GM18873 (cell line): Measurements from ENCODE around the gene ZNF783.
"Not testable (repeated sequence)": the region's sequence is repeated elsewhere in the genome, so short reads cannot be mapped to it uniquely, and the experiment has no call there.

Experiments used
- ATAC-seq: cut with Tn5 transposase; IDR thresholded peaks from one replicate; pipeline ENCODE4 v1.9.1; 2021; ENCODE audit warnings: mild to moderate bottlenecking, moderate library complexity, moderate number of reproducible peaks; ENCODE audit not compliant: unreplicated experiment, low FRiP score

The ZNF783 gene

GRCh38 chr7:149321978-149322541 is 60.1 kb downstream of the ZNF783 start:
- ATAC-seq, result no peak

GRCh38 chr7:149322737-149323136 is 60.7 kb downstream of the ZNF783 start:
- no peak for ATAC-seq

DNA sequence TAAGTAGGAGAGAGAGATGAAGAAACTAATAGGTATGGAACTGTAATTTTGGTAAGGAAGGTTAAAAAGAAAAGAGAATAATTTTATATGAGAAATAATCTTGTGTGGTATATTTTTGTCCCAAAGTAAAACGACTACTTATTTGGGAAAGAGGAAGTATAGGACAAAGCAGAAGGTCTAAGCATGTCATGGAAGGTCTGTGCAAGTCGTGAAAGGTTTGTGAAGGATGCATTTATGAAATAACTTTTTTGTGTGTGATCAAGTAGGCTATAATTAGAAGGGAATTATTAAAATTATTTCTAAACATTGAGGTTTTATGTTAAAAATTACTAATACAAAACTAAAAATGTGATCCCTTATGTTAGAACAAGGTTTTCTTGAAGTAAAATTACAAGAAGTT is 63.3 kb downstream of the ZNF783 start:
- no peak for ATAC-seq

DNA sequence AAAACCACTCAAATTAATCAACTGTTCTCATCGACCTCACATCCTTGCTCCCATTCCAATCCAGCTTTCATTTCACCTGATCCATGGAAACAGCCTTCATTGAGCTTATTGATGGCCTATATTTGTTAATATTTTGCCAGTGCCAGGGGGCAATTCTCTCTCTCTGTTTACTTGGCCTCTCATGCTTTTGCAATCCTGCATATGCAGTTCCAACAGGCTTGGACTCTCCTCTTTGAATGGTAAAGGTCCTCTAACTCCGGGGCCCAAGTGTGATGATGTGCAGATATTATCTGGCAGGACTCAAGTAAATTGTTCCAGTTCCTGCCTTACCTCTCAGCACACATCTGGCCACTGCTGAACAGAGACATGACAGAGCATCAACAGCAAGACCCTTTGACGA is 67.3 kb downstream of the ZNF783 start:
- ATAC-seq, result no peak

- ATAC-seq, result no peak
Measured at GRCh38 chr7:149329766-149330334, 67.9 kb downstream of the ZNF783 start.

- ATAC-seq, result no peak
Measured at GRCh38 chr7:149330914-149331567, 69.0 kb downstream of the ZNF783 start.

DNA sequence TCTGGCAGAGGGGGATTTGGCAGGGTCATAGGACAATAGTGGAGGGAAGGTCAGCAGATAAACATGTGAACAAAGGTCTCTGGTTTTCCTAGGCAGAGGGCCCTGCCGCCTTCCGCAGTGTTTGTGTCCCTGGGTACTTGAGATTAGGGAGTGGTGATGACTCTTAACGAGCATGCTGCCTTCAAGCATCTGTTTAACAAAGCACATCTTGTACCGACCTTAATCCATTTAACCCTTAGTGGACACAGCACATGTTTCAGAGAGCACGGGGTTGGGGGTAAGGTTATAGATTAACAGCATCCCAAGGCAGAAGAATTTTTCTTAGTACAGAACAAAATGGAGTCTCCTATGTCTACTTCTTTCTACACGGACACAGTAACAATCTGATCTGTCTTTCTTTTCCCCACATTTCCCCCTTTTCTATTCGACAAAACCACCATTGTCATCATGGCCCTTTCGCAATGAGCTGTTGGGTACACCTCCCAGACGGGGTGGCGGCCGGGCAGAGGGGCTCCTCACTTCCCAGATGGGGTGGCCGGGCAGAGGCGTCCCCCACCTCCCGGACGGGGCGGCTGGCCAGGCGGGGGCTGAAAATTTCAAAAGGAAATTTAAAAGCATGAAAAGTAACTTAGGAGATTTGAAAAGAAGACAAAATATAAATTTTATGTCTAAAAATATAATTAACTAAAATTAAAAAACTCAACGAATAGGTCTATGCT is 70.8 kb downstream of the ZNF783 start:
- not testable (repeated sequence) for ATAC-seq

DNA sequence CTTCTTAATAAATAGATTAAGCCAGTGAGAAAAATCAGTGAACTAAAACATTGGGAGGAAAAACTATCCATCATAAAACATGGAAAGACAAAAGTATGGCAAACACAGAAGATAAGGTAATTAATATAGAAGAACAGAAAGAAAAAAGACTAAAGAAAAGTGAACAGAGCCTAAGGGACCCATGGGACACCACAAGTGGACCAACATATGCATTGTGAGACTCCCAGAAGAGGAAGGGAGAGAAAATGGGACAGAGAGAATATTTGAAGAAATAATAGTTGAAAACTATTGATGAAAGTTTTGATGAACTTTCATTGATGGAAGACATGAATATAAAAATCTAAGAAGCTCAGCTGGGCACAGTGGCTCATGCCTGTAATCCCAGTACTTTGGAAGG is 71.3 kb downstream of the ZNF783 start:
- ATAC-seq, result no peak

DNA sequence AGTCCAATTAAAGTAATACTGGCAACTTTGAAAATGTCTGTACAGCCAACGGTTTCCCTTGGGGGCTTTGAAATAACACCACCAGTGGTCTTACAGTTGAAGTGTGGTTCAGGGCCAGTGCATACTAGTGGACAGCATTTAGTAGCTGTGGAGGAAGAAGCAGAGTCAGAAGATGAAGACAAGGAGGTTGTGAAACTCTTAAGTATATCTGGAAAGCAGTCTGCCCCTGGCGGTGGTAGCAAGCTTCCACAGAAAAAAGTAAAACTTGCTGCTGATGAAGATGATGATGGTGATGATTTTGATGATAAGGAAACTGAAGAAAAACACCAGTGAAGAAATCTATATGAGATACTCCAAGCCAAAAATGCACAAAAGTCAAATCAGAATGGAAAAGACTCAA is 72.2 kb downstream of the ZNF783 start:
- ATAC-seq, result no peak
